ENCODE measurements around the gene C9orf43. TPM values are rescaled to one million over a fixed set of nuclear protein-coding genes. Genes with fewer than 3 reads are reported as not detected.

The C9orf43 gene
- total RNA-seq, 4 donors from 2014 or later: 0.54 to 2.5 (median 1.7) TPM; not detected in 1

DNA sequence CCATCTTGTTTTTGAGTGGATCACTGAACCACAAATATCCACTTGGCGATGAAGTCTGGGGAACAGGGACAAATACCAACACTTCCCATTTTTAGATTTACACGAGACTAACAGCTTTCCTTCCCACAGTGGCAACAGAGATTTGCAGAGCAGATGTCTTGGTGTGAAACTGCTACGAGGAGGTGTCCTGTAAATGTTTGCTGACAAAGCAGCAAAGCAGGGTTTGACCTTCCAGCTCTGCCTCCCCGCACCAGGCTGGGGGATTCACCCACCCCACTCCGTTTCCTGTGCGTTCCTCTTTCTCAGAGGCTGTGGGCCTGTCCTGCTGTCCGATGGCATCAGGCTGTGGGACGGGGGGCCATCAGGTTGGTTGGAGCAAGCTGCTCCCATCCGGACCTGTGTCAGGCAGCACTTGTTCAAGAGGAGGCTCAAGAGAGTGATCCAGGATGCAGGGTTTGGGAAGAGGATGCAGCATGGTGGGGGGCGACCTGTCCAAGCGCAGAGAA, 52.3 kb downstream of the C9orf43 start:
- H3K9me3 ChIP-seq: no peaks in the 10 kb centered on the region
- peak overlapping the region in 1 of 2 donors; percentile 64 for H3K4me3 ChIP-seq
- WGBS, 2 donors (ENCODE audit: low coverage in 1 of 2): 85 to 93% methylated on average over 3 to 4 of the region's 11 CpGs
- peak overlapping the region in 3 of 4 donors; percentile 86 to 88 (median 87) for H3K27ac ChIP-seq
- no peaks in the 10 kb centered on the region for H3K27me3 ChIP-seq
- peaks cover 0 to 32% (median 5%) of the 10 kb centered on the region in 3 donors for H3K4me1 ChIP-seq
- no peaks in the 10 kb centered on the region for H3K36me3 ChIP-seq
- no peak for ATAC-seq
- no peak for TF ChIP-seq EP300 (IDR thresholded peaks at IDR 0.05)
- no peak for TF ChIP-seq POLR2A (IDR thresholded peaks at IDR 0.05)

DNA sequence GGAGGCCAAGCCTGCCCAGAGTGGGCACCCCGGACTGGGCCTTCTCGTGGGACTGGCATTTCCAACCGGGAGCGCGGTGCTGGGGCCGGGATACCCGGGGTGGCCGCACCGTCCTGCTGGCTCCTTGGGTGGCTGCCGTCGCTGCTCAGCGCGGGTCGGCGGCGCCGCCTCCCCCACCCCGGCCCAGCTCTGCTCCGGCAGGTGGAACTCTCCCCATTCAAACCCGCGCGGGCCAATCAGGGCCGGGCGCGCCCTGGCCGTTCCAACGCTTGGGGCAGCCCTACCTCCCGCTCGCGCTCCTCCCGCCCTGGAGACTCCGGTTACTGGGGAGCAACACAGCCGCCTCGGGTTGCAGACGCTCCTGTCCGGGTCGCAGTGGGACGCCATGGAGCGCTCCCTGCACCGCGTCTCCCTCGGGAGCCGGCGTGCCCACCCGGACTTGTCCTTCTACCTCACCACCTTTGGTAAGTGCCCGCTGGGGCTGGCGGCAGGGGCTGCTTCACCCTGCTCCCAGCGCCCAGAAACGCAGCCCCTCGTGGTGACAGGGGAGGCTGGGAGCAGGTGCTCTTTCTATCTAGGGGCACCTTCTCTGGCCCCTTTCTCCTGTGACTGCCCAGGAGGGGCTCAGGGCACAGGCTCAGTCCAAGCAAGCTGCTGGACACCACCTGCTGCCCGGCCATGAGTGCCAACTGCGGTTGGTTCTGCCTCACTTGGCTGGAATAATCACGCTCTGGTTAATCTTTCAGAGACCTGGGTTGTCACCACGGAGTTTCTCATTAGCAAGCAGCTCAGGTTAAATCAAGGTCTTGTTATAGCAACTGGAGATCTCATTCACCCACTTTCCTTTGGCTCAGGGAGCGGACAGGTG, 53.1 kb downstream of the C9orf43 start, which contains the start of gene RGS3:
TSS of gene RGS3 (plus strand) at position 310 of the 868 bp plus-strand sequence. CDS start at position 386, 76 bp downstream.
- no peaks in the 10 kb centered on the region for H3K9me3 ChIP-seq
- H3K36me3 ChIP-seq: no peaks in the 10 kb centered on the region
- TF ChIP-seq POLR2AphosphoS5 (IDR thresholded peaks at IDR 0.05): peak; percentile 66
- TF ChIP-seq EP300 (IDR thresholded peaks at IDR 0.05): no peak
- TF ChIP-seq POLR2A (IDR thresholded peaks at IDR 0.05): peak; percentile 58 to 63
- TF ChIP-seq, protein P1, sequence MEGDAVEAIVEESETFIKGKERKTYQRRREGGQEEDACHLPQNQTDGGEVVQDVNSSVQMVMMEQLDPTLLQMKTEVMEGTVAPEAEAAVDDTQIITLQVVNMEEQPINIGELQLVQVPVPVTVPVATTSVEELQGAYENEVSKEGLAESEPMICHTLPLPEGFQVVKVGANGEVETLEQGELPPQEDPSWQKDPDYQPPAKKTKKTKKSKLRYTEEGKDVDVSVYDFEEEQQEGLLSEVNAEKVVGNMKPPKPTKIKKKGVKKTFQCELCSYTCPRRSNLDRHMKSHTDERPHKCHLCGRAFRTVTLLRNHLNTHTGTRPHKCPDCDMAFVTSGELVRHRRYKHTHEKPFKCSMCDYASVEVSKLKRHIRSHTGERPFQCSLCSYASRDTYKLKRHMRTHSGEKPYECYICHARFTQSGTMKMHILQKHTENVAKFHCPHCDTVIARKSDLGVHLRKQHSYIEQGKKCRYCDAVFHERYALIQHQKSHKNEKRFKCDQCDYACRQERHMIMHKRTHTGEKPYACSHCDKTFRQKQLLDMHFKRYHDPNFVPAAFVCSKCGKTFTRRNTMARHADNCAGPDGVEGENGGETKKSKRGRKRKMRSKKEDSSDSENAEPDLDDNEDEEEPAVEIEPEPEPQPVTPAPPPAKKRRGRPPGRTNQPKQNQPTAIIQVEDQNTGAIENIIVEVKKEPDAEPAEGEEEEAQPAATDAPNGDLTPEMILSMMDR (IDR thresholded peaks at IDR 0.05): peak in 1 of 4 experiments; percentile 53
- H3K27ac ChIP-seq: peak within 1 kb of the TSS; percentile 31 to 88 (median 86)
- peaks cover 0 to 36% (median 5%) of the 10 kb centered on the region in 3 donors for H3K4me1 ChIP-seq
- 33% methylated on average over 1 of the region's 55 CpGs; no CpG with 5 or more reads in 1 of the 2 donors for WGBS, 2 donors (ENCODE audit: low coverage in 1 of 2)
- H3K27me3 ChIP-seq: no peaks in the 10 kb centered on the region
- H3K4me3 ChIP-seq: peak within 1 kb of the TSS; percentile 64 to 65
- peak; percentile 90 for ATAC-seq

DNA sequence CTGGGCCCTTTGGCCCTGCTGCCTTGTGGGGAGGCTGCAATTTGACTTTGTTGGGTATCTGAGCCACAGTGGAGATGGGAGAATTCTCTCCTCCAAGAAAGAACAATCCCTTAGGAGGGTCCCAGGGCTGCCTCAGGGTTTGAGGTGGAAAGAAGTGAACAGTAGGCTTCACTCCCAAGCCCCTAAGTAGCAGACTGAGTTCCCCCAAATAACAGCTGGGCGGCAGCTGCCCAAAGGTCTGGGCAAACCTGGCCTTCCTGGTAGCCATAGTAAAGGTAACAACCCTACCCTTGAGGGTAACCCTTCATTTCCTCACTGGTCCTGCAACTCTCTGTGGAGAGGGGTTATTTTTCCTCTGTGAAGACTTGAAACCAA, 53.7 kb downstream of the C9orf43 start:
- H3K27ac ChIP-seq: peak overlapping the region; percentile 31 to 88 (median 86)
- H3K36me3 ChIP-seq: no peaks in the 10 kb centered on the region
- H3K9me3 ChIP-seq: no peaks in the 10 kb centered on the region
- peak overlapping the region; percentile 64 to 65 for H3K4me3 ChIP-seq
- peaks cover 0 to 42% (median 5%) of the 10 kb centered on the region in 3 donors for H3K4me1 ChIP-seq
- TF ChIP-seq POLR2A (IDR thresholded peaks at IDR 0.05) (no peak), POLR2AphosphoS5 (IDR thresholded peaks at IDR 0.05) (no peak), EP300 (IDR thresholded peaks at IDR 0.05) (no peak)
- TF ChIP-seq, protein P1 (IDR thresholded peaks at IDR 0.05): no peak
- ATAC-seq: no peak
- H3K27me3 ChIP-seq: no peaks in the 10 kb centered on the region
- 60% methylated on average over 1 of the region's 1 CpG; no CpG with 5 or more reads in 1 of the 2 donors for WGBS, 2 donors (ENCODE audit: low coverage in 1 of 2)

DNA sequence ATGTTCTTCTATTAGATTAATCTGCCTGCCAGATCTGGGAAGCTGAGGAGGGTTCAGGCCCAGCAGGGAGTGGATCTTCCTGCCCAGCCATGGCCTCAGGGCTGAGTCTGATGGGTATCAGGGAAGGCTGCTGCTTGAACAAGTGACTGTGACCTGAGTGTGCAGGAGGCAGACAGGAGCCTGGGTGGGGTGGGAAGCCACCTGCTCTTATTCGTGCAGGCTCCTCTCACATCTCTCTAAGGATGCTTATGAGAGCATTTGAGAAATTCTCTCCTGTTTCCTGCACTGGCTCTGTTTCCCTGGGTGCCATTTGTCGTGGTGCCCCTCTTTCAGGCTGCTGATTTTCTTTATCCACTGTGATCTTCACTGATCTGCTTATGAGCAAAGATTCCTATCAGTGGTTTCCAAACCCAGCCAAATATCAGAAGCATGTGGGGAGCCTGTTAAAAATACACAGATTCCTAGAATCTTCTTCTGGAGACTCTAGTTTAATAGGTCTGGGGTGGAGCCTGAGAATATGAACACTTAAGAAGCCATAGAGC, 55.1 kb downstream of the C9orf43 start:
- no peak for TF ChIP-seq POLR2AphosphoS5 (IDR thresholded peaks at IDR 0.05)
- no peak for TF ChIP-seq POLR2A (IDR thresholded peaks at IDR 0.05)
- no peak for TF ChIP-seq EP300 (IDR thresholded peaks at IDR 0.05)
- TF ChIP-seq, protein P1 (IDR thresholded peaks at IDR 0.05): no peak
- no peaks in the 10 kb centered on the region for H3K36me3 ChIP-seq
- H3K9me3 ChIP-seq: no peaks in the 10 kb centered on the region
- H3K4me1 ChIP-seq: peaks cover 0 to 50% (median 5%) of the 10 kb centered on the region in 3 donors
- WGBS, 2 donors (ENCODE audit: low coverage in 1 of 2): 50 to 70% methylated on average over 2 of the region's 2 CpGs
- no peak for ATAC-seq
- H3K4me3 ChIP-seq: peak overlapping the region; percentile 26 to 64
- peak overlapping the region; percentile 31 to 88 (median 86) for H3K27ac ChIP-seq
- no peaks in the 10 kb centered on the region for H3K27me3 ChIP-seq

DNA sequence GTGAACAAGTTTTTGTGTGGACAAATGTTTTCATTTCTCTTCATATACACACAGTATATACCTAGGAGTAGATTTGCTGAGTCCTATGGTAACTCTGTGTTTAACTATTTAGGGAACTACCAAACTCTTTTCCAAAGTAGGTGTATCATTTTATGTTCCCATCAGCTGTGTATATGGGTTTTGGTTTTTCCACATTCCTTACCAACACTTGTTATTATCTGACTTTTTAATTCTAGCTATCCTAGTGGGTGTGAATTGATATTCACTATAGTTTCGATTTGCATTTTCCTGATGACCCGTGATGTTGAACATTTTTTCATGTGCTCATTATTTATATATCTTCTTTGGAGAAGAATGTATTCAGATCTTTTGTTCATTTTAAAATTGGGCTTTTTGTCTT, 56.6 kb downstream of the C9orf43 start:
- Histone ChIP-seq H3K27me3 (no peaks in the 10 kb centered on the region), H3K9me3 (no peaks in the 10 kb centered on the region), H3K27ac (peak overlapping the region in 1 of 4 donors; percentile 87), H3K36me3 (no peaks in the 10 kb centered on the region), H3K4me1 (peaks cover 0 to 60% (median 5%) of the 10 kb centered on the region in 3 donors), H3K4me3 (no peak overlapping the region)
- TF ChIP-seq, protein P1 (IDR thresholded peaks at IDR 0.05): no peak
- TF ChIP-seq EP300 (IDR thresholded peaks at IDR 0.05): no peak
- no peak for TF ChIP-seq POLR2AphosphoS5 (IDR thresholded peaks at IDR 0.05)
- no peak for TF ChIP-seq POLR2A (IDR thresholded peaks at IDR 0.05)
- no peak for ATAC-seq
- 72 to 94% methylated on average over 2 of the region's 2 CpGs for WGBS, 2 donors (ENCODE audit: low coverage in 1 of 2)

All from gastroesophageal sphincter (tissue), 4 donors.